HG02970 (cell line): Measurements from ENCODE around the gene MLNR.

Source experiments
- ATAC-seq: cut with Tn5 transposase; IDR thresholded peaks from one replicate; pipeline ENCODE4 v1.9.1; 2021; ENCODE audit warnings: mild to moderate bottlenecking, moderate library complexity, moderate number of reproducible peaks; ENCODE audit not compliant: unreplicated experiment, low FRiP score

The MLNR gene

GRCh38 chr13:49220036-49220855 is at the start of gene MLNR:
TSS of gene MLNR (plus strand) at chr13:49220338. CDS start at chr13:49220338, 0 bp downstream.
- ATAC-seq = no peak

- no peak for ATAC-seq
Measured at GRCh38 chr13:49171359-49171758, 48.8 kb upstream of the MLNR start.

GRCh38 chr13:49183672-49184325 is 36.3 kb upstream of the MLNR start:
- ATAC-seq = no peak

GRCh38 chr13:49184621-49185020 is 35.5 kb upstream of the MLNR start:
- no peak for ATAC-seq

GRCh38 chr13:49185264-49185663 is 34.9 kb upstream of the MLNR start:
- no peak for ATAC-seq

- ATAC-seq = no peak
Measured at GRCh38 chr13:49190901-49191300, 29.2 kb upstream of the MLNR start.

GRCh38 chr13:49206641-49207040 is 13.5 kb upstream of the MLNR start:
- ATAC-seq = no peak

- no peak for ATAC-seq
Measured at GRCh38 chr13:49208619-49209018, 11.5 kb upstream of the MLNR start.

GRCh38 chr13:49210114-49210513 is 10.0 kb upstream of the MLNR start:
- ATAC-seq = no peak

- no peak for ATAC-seq
Measured at GRCh38 chr13:49210669-49211068, 9.5 kb upstream of the MLNR start.

GRCh38 chr13:49213539-49213938 is 6.6 kb upstream of the MLNR start:
- no peak for ATAC-seq

- ATAC-seq = no peak
Measured at GRCh38 chr13:49213997-49214916, 5.9 kb upstream of the MLNR start.

GRCh38 chr13:49214917-49215376 is 5.2 kb upstream of the MLNR start:
- ATAC-seq = peak; percentile 58

- ATAC-seq = no peak
Measured at GRCh38 chr13:49216334-49216733, 3.8 kb upstream of the MLNR start.

GRCh38 chr13:49217962-49218492 is 2.1 kb upstream of the MLNR start:
- ATAC-seq = no peak

GRCh38 chr13:49218493-49219051 is 1.6 kb upstream of the MLNR start:
- ATAC-seq = no peak

GRCh38 chr13:49219647-49220035 is 497 bp upstream of the MLNR start:
- no peak for ATAC-seq

GRCh38 chr13:49220856-49221589 is 885 bp downstream of the MLNR start:
- ATAC-seq = no peak

GRCh38 chr13:49221590-49221965 is 1.4 kb downstream of the MLNR start:
- no peak for ATAC-seq
